ENCODE data around the gene TMOD3.

TMOD3 gene

GRCh38 chr15:51912528-51912927 is 83.1 kb downstream of the TMOD3 start:
- no peak for DNase-seq

DNA sequence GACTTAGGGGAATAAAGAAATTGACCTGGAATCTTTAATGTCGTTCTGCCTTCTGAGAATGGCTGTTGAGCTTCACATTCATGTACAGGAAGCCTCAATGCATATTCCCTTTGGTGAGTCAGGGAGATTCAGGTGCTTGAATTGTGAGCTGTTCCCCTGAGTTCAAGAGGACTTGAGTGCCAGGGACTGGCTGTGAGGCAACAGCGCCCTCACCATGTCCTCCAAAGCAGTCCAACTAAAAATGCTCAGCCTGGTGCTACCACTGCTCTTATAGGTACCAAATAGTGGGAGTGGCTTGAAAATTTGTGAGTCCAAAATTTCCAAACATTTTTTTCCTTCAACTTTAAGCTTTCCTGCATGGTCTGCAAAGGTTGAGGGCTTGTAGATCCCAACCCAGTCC is 88.0 kb downstream of the TMOD3 start:
- no peak for DNase-seq

DNA sequence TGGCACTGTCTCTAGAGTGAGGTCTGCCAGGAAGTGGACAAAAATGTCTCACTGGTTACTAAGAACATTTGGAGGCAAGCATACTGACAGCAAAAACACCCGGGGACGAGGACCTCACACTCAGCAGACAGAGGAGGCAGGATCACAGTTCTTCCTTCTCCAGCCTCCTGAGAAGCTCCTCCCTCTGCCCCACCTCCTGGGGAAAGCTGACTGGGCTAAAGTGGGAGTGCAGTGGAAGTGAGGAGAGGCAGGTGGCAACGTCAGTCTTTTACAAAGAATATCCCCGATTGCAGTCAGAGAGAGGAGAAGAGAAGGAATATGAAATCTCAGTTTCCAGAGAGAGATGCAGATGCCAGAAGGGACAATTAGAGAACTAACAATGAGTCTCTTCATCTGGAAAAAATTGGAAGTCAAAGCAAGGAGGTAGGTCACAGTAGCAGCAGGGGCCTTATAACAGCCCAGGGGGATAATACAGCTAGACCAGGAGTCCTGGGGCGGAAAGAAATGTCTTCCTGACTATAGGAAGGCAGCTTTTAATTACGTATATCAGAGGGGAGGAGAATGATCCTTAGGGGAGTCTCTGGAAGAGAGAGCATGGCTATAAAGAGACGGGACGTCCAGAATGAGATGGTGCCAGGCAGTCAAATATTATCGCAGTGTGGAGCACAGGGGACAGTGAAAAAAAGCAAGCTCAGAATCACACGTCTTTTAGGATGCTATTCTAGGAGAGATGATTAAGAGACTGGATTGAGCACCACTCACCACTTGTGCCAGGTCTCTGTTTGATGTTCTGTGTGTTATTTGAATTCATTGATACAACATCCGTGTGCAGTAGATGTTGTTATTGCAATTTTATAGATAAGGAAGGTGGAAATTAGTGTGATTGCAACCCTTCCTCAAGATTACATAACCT is 95.0 kb downstream of the TMOD3 start:
- no peak for DNase-seq

- DNase-seq, result no peak
Observed at GRCh38 chr15:51926809-51927208, 97.4 kb downstream of the TMOD3 start.

- DNase-seq, result no peak
Observed at GRCh38 chr15:51931016-51931415, 101.6 kb downstream of the TMOD3 start.

GRCh38 chr15:51931638-51932037 is 102.2 kb downstream of the TMOD3 start:
- no peak for DNase-seq

DNA sequence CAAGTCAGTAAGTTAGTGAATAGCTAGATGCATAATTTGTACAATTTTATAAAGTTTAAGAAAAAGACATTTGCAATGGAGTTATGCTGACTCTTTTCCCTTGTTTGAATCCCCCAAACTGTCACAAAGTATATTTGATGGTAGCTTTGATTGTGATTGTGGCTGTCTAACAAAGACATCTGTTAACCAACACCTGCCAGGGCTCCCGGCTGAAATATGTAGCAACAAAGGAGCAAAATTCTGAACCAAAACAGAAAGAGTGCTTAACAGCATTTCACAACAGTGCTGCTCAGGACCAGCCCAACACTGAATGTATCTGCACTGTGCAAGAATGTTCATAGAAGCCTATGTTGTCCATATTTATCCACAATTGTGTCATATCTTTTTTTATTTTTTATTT is 102.7 kb downstream of the TMOD3 start:
- no peak for DNase-seq

- no peak for DNase-seq
Observed at GRCh38 chr15:51935466-51936104, 106.1 kb downstream of the TMOD3 start.

DNA sequence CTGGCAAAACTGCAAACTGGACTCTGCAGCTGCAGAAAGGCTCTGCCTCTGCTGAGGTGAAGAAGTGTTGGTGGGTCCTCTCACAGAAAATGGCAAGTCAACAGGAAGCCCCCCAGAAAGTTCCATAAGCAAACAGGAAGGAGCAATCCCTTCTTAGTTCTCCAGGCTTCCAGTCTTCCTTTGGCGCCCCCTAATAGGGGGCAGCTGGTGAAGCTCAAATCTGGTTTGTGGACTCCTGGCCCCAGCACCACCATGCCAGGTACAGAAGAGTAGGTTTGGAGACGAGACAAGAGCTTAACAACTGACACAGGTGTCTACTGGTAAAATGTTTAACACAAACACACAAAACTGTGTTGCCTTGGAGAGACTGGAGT is 106.6 kb downstream of the TMOD3 start:
- no peak for DNase-seq

- no peak for DNase-seq
Observed at GRCh38 chr15:51938286-51938685, 108.8 kb downstream of the TMOD3 start.

- no peak for DNase-seq
Observed at GRCh38 chr15:51939216-51939615, 109.8 kb downstream of the TMOD3 start.

- DNase-seq, result no peak
Observed at GRCh38 chr15:51947124-51947523, 117.7 kb downstream of the TMOD3 start.

GRCh38 chr15:51952805-51953204 is 123.4 kb downstream of the TMOD3 start:
- DNase-seq, result no peak

DNA sequence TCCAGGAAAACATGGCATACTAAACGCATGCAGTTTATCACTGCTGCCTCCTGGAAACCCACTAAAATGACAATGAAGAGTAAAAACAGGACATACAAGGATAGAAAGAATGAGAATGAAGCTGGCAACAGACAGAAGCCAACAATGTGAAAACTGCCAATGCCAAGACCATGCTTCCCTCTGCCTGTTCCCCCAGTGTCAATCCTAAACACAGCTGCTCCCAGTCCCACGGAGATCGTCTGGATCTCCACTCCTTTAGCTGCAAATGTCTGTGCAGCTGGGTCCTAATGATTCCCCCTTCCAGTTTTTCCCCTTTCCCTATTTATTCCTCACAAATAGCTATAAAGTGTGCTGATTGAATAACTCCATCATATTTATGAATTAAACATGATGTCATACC is 126.1 kb downstream of the TMOD3 start:
- no peak for DNase-seq

Data from activated CD4-positive, alpha-beta T cell treated with anti-CD3 and anti-CD28 coated beads, Interleukin-2, amount 50 U/mL, for 4 hours (primary cell).